Measurements from ENCODE around the gene ZPLD1.

ZPLD1 gene

DNA sequence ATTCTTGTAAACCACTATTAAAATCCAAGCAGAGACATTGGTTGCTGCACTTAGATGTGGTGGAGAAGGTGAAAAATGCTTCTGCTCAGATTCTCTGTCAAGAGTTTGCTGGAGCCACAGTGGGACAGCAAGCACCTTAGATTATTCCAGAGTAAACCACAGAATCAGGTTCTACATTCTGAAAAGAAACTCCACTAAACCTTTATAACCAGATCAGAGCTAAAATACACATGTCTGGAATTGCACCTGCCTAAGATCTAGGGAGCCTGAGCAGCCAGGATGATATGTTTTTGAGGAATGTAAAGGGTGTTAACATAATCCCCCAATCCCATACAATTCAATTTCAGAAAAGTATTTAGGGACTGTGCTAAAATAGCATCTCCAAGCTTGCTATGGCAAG, at the start of gene ZPLD1:
ZPLD1 (plus strand) TSS at position 301 of the 400 bp plus-strand sequence. CDS start 3,473 bp downstream, outside the sequence.
- intact Hi-C loops (cut with DNase I; ENCODE audit: low total_unique reads): no loop called here

DNA sequence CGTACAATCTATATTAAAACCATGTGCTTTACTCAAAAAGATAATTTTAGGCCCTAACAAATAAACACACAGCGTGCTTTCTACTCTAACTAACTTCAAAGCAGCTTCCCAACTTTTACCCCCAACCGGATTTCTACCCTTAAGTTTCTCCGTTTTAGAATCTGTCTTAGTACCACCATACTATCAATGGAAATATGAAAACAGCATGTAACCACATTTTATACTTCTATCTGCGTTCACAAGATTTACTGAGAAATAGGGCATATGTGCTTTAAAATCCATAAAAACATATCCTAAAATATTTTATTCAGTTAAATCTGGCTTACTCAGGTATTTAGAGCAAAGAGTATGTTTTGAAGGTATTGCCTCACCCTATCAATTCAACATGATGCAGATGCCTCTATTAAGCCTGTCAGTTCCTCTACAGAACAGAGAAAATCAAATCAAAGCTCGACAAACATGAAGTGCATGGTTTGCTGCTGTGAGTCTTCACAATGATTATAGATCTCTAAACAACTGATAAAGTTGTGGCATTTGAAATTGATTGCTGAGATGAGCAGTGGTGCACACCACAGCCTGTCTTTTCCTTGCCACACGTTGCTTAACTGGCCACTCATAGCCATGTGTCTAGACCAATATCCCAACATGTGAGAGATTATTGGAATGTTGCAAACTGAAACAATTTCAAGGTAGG, 44.5 kb upstream of the ZPLD1 start:
- no peaks in the 10 kb centered on the region for H3K36me3 ChIP-seq
- intact Hi-C loops (cut with DNase I; ENCODE audit: low total_unique reads): no loop called here
- no peak overlapping the region for H3K4me3 ChIP-seq
- H3K9me3 ChIP-seq: no peaks in the 10 kb centered on the region
- DNase-seq: no peak
- no peaks in the 10 kb centered on the region for H3K27me3 ChIP-seq
- H3K4me1 ChIP-seq: no peaks in the 10 kb centered on the region
- H3K27ac ChIP-seq: no peak overlapping the region
- TF ChIP-seq, protein P1, sequence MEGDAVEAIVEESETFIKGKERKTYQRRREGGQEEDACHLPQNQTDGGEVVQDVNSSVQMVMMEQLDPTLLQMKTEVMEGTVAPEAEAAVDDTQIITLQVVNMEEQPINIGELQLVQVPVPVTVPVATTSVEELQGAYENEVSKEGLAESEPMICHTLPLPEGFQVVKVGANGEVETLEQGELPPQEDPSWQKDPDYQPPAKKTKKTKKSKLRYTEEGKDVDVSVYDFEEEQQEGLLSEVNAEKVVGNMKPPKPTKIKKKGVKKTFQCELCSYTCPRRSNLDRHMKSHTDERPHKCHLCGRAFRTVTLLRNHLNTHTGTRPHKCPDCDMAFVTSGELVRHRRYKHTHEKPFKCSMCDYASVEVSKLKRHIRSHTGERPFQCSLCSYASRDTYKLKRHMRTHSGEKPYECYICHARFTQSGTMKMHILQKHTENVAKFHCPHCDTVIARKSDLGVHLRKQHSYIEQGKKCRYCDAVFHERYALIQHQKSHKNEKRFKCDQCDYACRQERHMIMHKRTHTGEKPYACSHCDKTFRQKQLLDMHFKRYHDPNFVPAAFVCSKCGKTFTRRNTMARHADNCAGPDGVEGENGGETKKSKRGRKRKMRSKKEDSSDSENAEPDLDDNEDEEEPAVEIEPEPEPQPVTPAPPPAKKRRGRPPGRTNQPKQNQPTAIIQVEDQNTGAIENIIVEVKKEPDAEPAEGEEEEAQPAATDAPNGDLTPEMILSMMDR (IDR thresholded peaks at IDR 0.05): no peak

More for the DNA sequence above, at the start of gene ZPLD1:
- no peak for DNase-seq
- no peaks in the 10 kb centered on the region for H3K27me3 ChIP-seq
- H3K36me3 ChIP-seq: no peaks in the 10 kb centered on the region
- H3K27ac ChIP-seq: no peak within 1 kb of the TSS
- TF ChIP-seq, protein P1 (IDR thresholded peaks at IDR 0.05): no peak
- H3K4me3 ChIP-seq: no peak within 1 kb of the TSS
- no peaks in the 10 kb centered on the region for H3K4me1 ChIP-seq
- H3K9me3 ChIP-seq: no peaks in the 10 kb centered on the region

DNA sequence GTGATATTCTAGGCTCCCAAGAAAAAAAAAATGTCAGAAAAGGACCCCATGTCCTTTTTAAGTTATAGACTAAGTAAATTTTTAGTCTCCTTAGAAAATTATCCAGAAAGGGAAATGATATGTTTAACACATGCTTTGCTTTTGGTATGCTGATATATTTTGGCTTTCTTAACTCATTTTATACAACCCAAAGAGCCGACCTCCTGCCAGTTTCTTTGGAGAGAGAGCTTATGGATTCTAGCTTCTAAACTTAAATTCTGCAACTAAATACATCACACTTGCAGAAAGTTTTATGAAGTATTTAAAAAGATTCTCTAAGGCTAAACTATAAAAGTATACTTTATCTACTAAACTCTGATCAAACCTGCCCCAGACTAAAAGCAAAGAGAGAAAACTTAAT, 43.9 kb upstream of the ZPLD1 start:
- Histone ChIP-seq H3K27me3 (no peaks in the 10 kb centered on the region), H3K27ac (no peak overlapping the region), H3K4me1 (no peaks in the 10 kb centered on the region), H3K4me3 (no peak overlapping the region), H3K9me3 (no peaks in the 10 kb centered on the region), H3K36me3 (no peaks in the 10 kb centered on the region)
- intact Hi-C loops (cut with DNase I; ENCODE audit: low total_unique reads): no loop called here
- DNase-seq: no peak
- TF ChIP-seq, protein P1 (IDR thresholded peaks at IDR 0.05): no peak

DNA sequence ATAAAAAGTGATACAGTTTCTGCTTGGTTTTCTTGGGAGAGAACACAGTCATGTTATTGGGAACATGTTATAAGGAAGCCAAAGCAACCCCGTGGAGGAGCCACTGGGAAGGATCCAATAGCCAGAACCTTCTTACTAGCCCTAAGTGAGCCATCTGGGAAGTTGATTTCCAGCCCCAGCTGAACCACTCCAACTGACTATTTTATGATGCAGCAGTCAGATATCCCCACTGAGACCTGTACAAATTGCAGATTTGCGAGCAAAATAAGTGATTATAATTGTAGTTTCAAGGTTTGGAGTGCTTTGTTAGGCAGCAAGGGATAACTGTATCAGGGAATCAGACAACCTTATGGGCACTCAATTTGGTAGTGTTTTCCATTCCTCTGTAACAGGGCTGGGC, 43.3 kb upstream of the ZPLD1 start:
- Histone ChIP-seq H3K36me3 (no peaks in the 10 kb centered on the region), H3K4me3 (no peak overlapping the region), H3K27ac (no peak overlapping the region), H3K4me1 (no peaks in the 10 kb centered on the region), H3K9me3 (no peaks in the 10 kb centered on the region), H3K27me3 (no peaks in the 10 kb centered on the region)
- intact Hi-C loops (cut with DNase I; ENCODE audit: low total_unique reads): no loop called here
- TF ChIP-seq, protein P1 (IDR thresholded peaks at IDR 0.05): no peak
- no peak for DNase-seq

DNA sequence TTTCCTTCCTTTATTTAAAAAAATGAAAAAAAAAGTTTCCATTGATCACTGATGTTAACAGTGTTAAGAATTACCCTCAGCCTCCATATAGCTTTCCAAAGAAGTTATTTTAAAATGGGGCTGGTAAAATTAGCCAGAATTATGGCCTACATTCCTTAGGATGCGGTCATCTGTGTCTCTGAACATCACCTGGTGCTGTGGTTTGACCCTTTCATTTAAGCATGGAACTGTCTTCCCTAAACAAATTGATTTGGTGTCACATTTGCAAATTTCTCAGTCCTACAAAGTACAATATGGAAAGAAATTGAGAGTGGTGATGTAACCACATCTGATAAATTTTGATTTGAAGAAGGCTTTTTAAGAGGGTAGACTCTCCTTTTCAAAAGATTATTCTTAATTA, 40.3 kb upstream of the ZPLD1 start:
- intact Hi-C loops (cut with DNase I; ENCODE audit: low total_unique reads): no loop called here
- Histone ChIP-seq H3K9me3 (no peaks in the 10 kb centered on the region), H3K36me3 (no peaks in the 10 kb centered on the region), H3K4me1 (no peaks in the 10 kb centered on the region), H3K27ac (no peak overlapping the region), H3K4me3 (no peak overlapping the region), H3K27me3 (no peaks in the 10 kb centered on the region)
- no peak for DNase-seq
- TF ChIP-seq, protein P1 (IDR thresholded peaks at IDR 0.05): no peak
